ENCODE measurements around the gene C16orf92. TPM values are rescaled to one million over a fixed set of nuclear protein-coding genes. Genes with fewer than 3 reads are reported as not detected.
A peak's percentile ranks its signal among the peaks of the same experiment; 100 is the strongest.

Gene C16orf92, protein sequence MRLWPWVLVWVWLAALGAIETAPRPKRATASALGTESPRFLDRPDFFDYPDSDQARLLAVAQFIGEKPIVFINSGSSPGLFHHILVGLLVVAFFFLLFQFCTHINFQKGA
- polyA plus RNA-seq (ENCODE audit: insufficient read length in 12 of 12), result not detected
- long read RNA-seq, donor 1, result 0 reads
- long read RNA-seq, donor 2, result 0 reads
- long read RNA-seq, donor 3, result 0 reads
- long read RNA-seq, donor 4, result 0 reads
- long read RNA-seq, donor 5, result 0 reads
- long read RNA-seq, donor 6, result 0 reads
- long read RNA-seq, donor 7, result 0 reads
- long read RNA-seq, donor 8, result 0 reads
- long read RNA-seq, donor 9, result 0 reads
- long read RNA-seq, donor 10, result 0 reads
- long read RNA-seq, donor 11, result 0 reads

DNA sequence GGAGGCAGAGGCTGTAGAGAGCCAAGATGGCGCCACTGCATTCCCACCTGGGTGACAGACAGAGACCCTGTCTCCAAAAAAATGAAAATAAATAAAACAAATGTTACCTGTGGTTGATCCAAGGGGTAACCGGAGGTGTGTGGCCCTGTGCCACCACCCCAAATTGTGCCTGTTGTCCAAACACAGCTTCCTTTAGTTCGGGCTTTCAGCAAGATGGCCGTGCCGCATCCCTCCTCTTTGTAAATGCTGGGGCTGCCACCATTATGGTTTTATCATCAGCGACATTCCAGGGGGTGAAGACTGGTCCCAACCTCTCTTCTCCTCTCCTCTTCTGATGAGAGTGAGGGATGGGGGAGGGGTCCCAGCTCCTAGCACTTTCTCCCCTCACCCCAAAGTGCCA is at the start of gene C16orf92:
TSS of gene C16orf92 (plus strand) at position 312 of the 400 bp plus-strand sequence. CDS start 143 bp downstream, outside the sequence.
- no peak for DNase-seq

GRCh38 chr16:29973384-29974246 is 49.4 kb upstream of the C16orf92 start, which contains the start of gene TAOK2:
Gene TAOK2 (plus strand): TSS chr16:29973868. CDS start chr16:29977773, 3,905 bp downstream.
- peak; percentile 99 for DNase-seq

DNA sequence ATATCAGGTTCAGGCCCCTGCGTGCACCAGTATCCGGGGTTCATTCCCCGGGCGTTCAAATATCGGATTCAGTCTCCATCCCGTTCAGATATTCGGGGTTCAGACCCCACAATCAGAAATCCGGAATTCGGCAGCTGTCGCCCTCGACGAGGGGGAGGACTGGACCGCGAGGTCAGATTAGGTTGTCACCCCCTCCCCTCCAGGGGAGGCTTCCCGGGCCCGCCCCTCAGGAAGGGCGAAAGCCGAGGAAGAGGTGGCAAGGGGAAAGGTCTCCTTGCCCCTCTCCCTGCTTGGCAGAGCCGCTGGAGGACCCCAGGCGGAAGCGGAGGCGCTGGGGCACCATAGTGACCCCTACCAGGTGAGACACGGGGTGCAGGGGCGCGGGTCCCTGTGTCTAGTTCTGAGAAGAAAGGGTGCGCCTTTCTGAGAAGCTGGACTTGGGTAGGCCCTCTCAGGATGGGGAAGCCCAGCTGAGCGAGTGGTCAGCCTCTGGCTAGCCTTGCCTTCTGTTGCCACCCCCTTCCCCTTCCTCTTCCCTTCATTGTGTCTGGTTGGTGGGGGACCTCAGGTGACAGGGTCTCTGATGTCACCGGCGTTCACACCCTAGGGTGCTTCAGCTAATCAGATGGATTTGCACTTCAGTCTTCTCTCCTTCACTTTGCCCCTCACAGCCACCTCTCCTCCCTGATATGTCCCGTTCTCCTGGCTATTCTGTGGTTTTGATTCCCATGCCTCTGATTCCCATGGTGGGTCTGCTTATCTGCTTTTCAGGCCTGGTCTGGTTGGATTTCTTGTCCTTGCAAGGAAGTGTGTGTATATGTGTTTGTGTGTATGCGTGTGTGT is 48.5 kb upstream of the C16orf92 start:
- peak; percentile 18 for DNase-seq

DNA sequence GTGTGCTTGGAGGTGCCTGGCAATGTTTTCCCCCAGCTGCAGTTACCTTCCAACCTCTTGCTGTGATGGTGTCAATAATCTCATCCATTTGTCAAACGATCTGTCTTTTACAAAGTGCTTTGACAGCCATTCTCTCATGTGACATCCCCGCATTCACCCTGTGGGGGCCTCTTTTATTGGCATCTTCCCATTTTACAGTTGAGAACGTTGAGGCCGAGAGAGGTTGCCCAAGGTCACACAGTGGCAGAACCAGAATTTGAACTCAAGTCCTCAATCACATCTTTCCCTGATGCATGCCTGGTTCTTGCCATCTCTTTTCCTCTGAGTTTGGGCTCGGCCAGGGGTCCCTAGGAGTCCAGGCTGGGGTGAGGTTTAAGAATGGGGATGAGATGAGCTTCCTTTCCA is 47.9 kb upstream of the C16orf92 start:
- no peak for DNase-seq

- no peak for DNase-seq
Observed at GRCh38 chr16:29975811-29976511, 47.0 kb upstream of the C16orf92 start.

- no peak for DNase-seq
Observed at GRCh38 chr16:29977063-29977825, 45.8 kb upstream of the C16orf92 start.

DNA sequence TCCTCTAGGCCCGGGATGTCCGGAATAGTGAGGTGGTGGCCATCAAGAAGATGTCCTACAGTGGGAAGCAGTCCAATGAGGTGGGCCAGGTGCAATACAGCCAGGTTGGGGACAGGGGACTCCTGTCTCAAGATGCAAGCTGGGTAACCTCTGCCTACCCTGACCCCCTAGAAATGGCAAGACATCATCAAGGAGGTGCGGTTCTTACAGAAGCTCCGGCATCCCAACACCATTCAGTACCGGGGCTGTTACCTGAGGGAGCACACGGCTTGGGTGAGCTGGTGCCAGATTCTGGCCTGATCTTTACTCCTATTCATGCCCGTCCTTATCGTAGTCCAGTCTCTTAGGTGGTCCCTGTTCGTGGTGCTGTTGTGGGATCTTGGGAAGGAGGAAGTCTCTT is 44.9 kb upstream of the C16orf92 start:
- no peak for DNase-seq

DNA sequence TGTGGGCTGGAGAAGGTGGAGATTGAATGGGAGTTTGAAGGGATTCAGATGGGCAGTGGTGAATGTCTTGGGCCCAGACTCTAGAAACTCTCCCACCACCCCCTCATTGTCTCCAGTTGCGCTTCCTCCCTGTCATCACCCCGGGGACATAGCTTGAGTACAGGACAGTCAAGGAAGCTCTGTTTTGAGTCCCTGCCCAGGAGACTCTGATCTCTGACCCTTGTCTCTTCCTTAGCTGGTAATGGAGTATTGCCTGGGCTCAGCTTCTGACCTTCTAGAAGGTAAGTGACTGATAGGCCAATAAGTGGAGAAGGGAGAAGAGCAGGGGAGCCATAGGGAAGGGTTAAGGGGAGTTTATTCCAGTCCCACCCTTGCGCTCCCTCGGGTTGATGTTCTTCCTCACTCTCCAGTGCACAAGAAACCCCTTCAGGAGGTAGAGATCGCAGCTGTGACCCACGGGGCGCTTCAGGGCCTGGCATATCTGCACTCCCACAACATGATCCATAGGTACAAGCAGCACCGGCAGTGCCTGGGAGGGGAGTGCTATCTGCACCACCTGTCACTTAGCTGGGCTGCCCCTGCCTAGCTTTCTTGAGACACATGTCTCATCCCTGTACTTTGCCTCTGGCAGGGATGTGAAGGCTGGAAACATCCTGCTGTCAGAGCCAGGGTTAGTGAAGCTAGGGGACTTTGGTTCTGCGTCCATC is 44.3 kb upstream of the C16orf92 start:
- no peak for DNase-seq

DNA sequence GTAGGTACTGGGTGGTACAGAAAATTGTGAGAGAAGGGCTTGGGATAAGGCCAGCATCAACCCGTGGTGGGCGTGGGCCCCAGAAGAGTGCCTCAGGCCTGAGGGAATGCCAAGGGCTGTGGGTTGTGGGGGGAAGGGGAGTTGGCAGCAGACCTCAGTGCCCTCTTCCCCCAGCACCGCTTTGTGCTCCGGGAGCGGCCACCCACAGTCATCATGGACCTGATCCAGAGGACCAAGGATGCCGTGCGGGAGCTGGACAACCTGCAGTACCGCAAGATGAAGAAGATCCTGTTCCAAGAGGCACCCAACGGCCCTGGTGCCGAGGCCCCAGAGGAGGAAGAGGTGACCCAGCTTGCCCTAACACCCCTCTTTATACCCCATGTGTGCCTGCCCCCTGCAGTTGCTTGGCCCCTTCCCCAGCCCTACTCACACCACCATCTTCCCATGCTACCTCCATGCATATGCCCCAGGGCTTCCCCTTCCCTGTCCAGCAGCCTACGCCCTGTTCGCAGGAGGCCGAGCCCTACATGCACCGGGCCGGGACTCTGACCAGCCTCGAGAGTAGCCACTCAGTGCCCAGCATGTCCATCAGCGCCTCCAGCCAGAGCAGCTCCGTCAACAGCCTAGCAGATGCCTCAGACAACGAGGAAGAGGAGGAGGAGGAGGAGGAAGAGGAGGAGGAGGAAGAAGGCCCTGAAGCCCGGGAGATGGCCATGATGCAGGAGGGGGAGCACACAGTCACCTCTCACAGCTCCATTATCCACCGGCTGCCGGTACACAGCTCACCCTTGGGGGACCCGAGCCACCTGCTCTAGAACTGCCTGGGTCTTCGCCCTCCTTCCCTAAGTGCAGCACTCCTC is 40.2 kb upstream of the C16orf92 start:
- no peak for DNase-seq

- DNase-seq, result no peak
Observed at GRCh38 chr16:29983420-29984136, 39.4 kb upstream of the C16orf92 start.

DNA sequence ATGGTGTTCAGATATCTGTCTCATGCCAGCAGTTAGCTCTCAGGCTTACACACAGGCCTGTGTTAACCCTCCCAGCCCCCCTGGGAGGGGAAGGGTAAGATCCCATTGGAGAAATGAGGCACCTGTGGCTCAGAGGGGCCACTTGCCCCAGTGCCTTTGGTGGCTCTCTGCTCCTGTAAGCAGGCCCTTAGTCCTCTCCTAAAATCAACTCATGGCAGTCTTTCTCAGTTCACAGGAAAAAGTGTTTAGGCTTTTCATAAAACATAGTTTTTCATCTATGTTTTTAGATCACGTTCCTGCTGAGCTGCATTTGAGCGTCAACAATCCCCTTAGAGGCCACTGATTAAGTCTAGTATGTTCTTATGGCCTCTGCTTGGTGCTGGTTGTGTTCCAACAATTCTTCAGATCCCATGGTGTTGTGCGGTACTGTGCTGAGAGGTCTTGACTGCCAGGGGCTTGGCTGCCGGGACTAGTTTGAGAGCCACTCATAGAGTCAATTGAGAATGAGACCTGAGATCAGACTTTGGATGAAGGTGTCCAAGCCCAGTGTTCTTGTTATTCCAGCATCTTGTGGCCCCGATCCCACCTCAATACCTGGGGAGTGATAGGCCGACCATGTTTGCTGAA is 38.7 kb upstream of the C16orf92 start:
- no peak for DNase-seq

- no peak for DNase-seq
Observed at GRCh38 chr16:29984764-29985147, 38.2 kb upstream of the C16orf92 start.

DNA sequence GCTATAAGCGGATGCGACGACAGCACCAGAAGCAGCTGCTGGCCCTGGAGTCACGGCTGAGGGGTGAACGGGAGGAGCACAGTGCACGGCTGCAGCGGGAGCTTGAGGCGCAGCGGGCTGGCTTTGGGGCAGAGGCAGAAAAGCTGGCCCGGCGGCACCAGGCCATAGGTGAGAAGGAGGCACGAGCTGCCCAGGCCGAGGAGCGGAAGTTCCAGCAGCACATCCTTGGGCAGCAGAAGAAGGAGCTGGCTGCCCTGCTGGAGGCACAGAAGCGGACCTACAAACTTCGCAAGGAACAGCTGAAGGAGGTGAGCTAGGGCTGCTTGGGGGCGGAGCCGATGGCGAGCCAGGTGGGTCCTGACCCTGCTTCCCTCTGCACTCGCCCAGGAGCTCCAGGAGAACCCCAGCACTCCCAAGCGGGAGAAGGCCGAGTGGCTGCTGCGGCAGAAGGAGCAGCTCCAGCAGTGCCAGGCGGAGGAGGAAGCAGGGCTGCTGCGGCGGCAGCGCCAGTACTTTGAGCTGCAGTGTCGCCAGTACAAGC is 37.7 kb upstream of the C16orf92 start:
- no peak for DNase-seq

GRCh38 chr16:29986231-29986630 is 36.8 kb upstream of the C16orf92 start:
- no peak for DNase-seq

DNA sequence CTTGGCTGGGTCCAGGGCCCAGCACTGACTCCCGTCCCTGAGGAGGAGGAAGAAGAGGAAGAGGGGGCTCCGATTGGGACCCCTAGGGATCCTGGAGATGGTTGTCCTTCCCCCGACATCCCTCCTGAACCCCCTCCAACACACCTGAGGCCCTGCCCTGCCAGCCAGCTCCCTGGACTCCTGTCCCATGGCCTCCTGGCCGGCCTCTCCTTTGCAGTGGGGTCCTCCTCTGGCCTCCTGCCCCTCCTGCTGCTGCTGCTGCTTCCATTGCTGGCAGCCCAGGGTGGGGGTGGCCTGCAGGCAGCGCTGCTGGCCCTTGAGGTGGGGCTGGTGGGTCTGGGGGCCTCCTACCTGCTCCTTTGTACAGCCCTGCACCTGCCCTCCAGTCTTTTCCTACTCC is 36.1 kb upstream of the C16orf92 start:
- DNase-seq, result no peak

- DNase-seq, result no peak
Observed at GRCh38 chr16:29987371-29988085, 35.5 kb upstream of the C16orf92 start.
